SK-N-SH (cell line): Measurements from ENCODE around the gene RBM48. TPM values are rescaled to one million over a fixed set of nuclear protein-coding genes. Genes with fewer than 3 reads are reported as not detected.

Experiments
- CTCF ChIA-PET: fragments of 300-600, 350-600 bp; formaldehyde crosslinking; extraction: SDS; loops from one replicate; lab custom pipeline; 2021; lab: Yijun Ruan, JAX
- POLR2A ChIA-PET: fragments of 350-600 bp; sonication (Branson Sonifier 250); formaldehyde crosslinking; extraction: SDS; loops from one replicate; lab custom pipeline; 2020; ENCODE audit warnings: antibody characterized with exemption, inconsistent platforms; lab: Yijun Ruan, JAX
- DNase-seq: peaks from one replicate; pipeline ENCODE4 v3.0.0; 2012
- H2AFZ ChIP-seq: fragments of 200-600 bp; sonication (generic); 2 replicates; pipeline ENCODE4 v1.8.1; 2016; ENCODE audit warnings: antibody characterized with exemption, mild to moderate bottlenecking, low read depth
- H3F3A ChIP-seq: fragments of 200-600 bp; sonication (generic); replicated peaks from 2 replicates; pipeline ENCODE3; 2016; ENCODE audit warnings: antibody characterized with exemption, mild to moderate bottlenecking; ENCODE audit not compliant: insufficient read depth
- H3K27ac ChIP-seq, 2 experiments: fragments of 200-500 bp in 1 of 2; fragments of 200-600 bp in 1 of 2; sonication (Bioruptor generic) in 1 of 2; sonication (generic), shearing (Covaris generic) in 1 of 2; 2 replicates each; pipeline versions ENCODE4 v1.5.1 to v1.6.1; 2014 to 2016; ENCODE audit warnings: low read depth in 2 of 2, inconsistent platforms in 1 of 2, low read length in 1 of 2, mild to moderate bottlenecking in 1 of 2, mixed read lengths in 1 of 2
- H3K27me3 ChIP-seq: fragments of 200-600 bp; sonication (generic), shearing (Covaris generic); 2 replicates; pipeline ENCODE4 v1.6.1; 2016; ENCODE audit warnings: mixed run types; ENCODE audit not compliant: insufficient read depth
- H3K36me3 ChIP-seq, 2 experiments: fragments of 200-500 bp in 1 of 2; fragments of 200-600 bp in 1 of 2; sonication (Bioruptor generic) in 1 of 2; sonication (generic) in 1 of 2; replicated peaks in 1 of 2; 2 replicates each; pipeline versions ENCODE3 to v1.5.1; 2014 to 2016; ENCODE audit warnings: low read length in 1 of 2, mild to moderate bottlenecking in 1 of 2; ENCODE audit not compliant: insufficient read depth in 2 of 2, control insufficient read depth in 1 of 2
- H3K4me1 ChIP-seq, 2 experiments: fragments of 200-500 bp in 1 of 2; fragments of 200-600 bp in 1 of 2; sonication (Bioruptor generic) in 1 of 2; sonication (generic), shearing (Covaris generic) in 1 of 2; 2 replicates each; pipeline versions ENCODE4 v1.5.1 to v1.6.1; 2014 to 2016; ENCODE audit warnings: low read depth in 1 of 2, low read length in 1 of 2, mixed run types in 1 of 2; ENCODE audit not compliant: insufficient read depth in 2 of 2, control insufficient read depth in 1 of 2
- H3K4me2 ChIP-seq: fragments of 200-600 bp; sonication (generic), shearing (Covaris generic); 2 replicates; pipeline ENCODE4 v1.6.1; 2017; ENCODE audit warnings: mixed run types
- H3K4me3 ChIP-seq, 2 experiments: fragments of 200-500 bp in 1 of 2; fragments of 200-600 bp in 1 of 2; sonication (Bioruptor generic) in 1 of 2; sonication (generic), shearing (Covaris generic) in 1 of 2; 2 replicates each; pipeline versions ENCODE4 v1.5.1 to v1.8.1; 2014 to 2016; ENCODE audit warnings: low read depth in 2 of 2, inconsistent platforms in 1 of 2, low read length in 1 of 2, mild to moderate bottlenecking in 1 of 2, mixed read lengths in 1 of 2, moderate library complexity in 1 of 2
- H3K79me2 ChIP-seq: fragments of 200-600 bp; sonication (generic); 2 replicates; pipeline ENCODE4 v1.8.1; 2017; ENCODE audit warnings: mild to moderate bottlenecking; ENCODE audit not compliant: insufficient read depth
- H3K9ac ChIP-seq: fragments of 200-600 bp; sonication (generic); 2 replicates; pipeline ENCODE4 v1.6.1; 2017; ENCODE audit warnings: mixed run types
- H3K9me2 ChIP-seq: fragments of 200-600 bp; sonication (generic); 2 replicates; pipeline ENCODE4 v1.6.1; 2017; ENCODE audit warnings: mixed run types
- H3K9me3 ChIP-seq: fragments of 200-600 bp; sonication (generic); 2 replicates; pipeline ENCODE4 v1.6.1; 2017; ENCODE audit warnings: mixed run types, mild to moderate bottlenecking, moderate library complexity
- H4K20me1 ChIP-seq: fragments of 200-600 bp; sonication (generic); 2 replicates; pipeline ENCODE4 v1.6.1; 2017; ENCODE audit warnings: mild to moderate bottlenecking, mixed run types; ENCODE audit not compliant: insufficient read depth
- FOXM1 ChIP-seq: IDR thresholded peaks from 2 replicates; pipeline ENCODE4 v1.4.0; 2012; ENCODE audit warnings: low read depth, mild to moderate bottlenecking
- GABPA ChIP-seq: IDR thresholded peaks from 2 replicates; pipeline ENCODE4 v1.4.0; 2012; ENCODE audit warnings: low read depth, mild to moderate bottlenecking
- NRF1 ChIP-seq: IDR thresholded peaks from 2 replicates; pipeline ENCODE4 v1.6.1; 2012; ENCODE audit warnings: low read depth, mild to moderate bottlenecking, low read length
- POLR2AphosphoS5 ChIP-seq: IDR thresholded peaks from 2 replicates; pipeline ENCODE4 v1.6.1; 2012; ENCODE audit warnings: low read depth, low read length
- RCOR1 ChIP-seq: fragments of 150-350 bp; IDR thresholded peaks from 2 replicates; pipeline ENCODE4 v1.6.1; 2017; ENCODE audit warnings: antibody characterized with exemption, low read length
- REST ChIP-seq: IDR thresholded peaks from 2 replicates; pipeline ENCODE4 v1.6.1; 2012; ENCODE audit warnings: mild to moderate bottlenecking, low read depth, low read length, moderate library complexity
- SIN3A ChIP-seq: IDR thresholded peaks from 2 replicates; pipeline ENCODE4 v1.6.1; 2012; ENCODE audit warnings: low read depth, mild to moderate bottlenecking, low read length, moderate library complexity, borderline replicate concordance
- TAF1 ChIP-seq: IDR thresholded peaks from 2 replicates; pipeline ENCODE4 v1.6.1; 2012; ENCODE audit warnings: low read depth, mild to moderate bottlenecking, low read length, moderate library complexity, borderline replicate concordance
- TCF12 ChIP-seq: IDR thresholded peaks from 2 replicates; pipeline ENCODE4 v1.4.0; 2012
- USF1 ChIP-seq: IDR thresholded peaks from 2 replicates; pipeline ENCODE4 v1.4.0; 2012; ENCODE audit warnings: low read depth, borderline replicate concordance
- USF2 ChIP-seq: fragments of 150-350 bp; IDR thresholded peaks from 2 replicates; pipeline ENCODE4 v1.6.1; 2017; ENCODE audit warnings: antibody characterized with exemption, low read length, low read depth, borderline replicate concordance
- WGBS: methylation state at CpG from one replicate; pipeline ENCODE4 v1.1.6; 2017; ENCODE audit warnings: low lambda C conversion rate; 5-methylcytosine and 5-hydroxymethylcytosine counted together
- polyA plus RNA-seq, 3 experiments: library from polyadenylated mRNA; depleted of rRNA; stranded (reverse); fragments of >200 nt; gene quantifications; 2 replicates each; pipeline ENCODE4 v1.2.3, GENCODE V29; 2012
- TF ChIP-seq, protein P1 (sequence below): fragments of 150-350 bp; IDR thresholded peaks from 2 replicates; pipeline ENCODE4 v1.6.1; 2016; ENCODE audit warnings: mild to moderate bottlenecking, low read depth, low read length

RBM48 gene
- polyA plus RNA-seq, 1 of the 3 experiments (the other 2 are of a cell fraction), result 4.7 TPM

DNA sequence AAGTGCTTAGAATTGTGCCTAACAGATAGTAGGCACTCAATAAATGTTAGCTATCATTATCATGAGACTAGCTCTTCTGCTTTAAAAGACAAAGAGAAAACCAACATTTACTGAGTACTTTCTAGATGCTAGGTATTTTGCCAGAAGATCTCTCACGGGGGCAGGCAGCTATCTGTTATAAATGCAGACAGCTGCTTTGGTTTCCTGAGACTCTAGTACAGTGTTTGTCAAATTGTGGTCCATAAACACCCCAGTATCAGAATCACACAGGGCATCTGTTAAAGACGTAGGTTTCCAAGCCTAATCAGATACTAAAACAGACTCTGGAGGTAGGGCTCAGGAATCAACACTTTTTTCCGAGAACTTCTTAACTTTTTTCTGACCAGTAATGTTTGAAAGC lies 47.7 kb downstream of the RBM48 start (continued):
- TF ChIP-seq USF2, result no peak
- no peak for TF ChIP-seq FOXM1

DNA sequence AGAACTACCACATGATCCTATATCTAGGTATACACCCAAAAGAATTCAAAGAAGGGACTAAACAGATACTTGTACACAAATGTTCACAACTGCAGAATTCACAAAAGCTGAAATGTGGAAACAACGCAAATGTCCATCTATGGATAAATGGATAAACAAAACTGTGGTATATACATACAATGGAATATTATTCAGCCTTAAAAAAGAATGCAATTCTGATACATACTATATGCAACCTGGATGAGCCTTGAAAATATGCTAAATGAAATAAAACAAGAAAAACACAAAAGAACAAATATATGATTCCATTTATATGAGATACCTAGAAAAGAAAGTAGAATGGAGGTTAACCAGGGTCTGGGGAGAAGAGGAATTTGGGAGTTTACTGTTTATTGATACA lies 54.4 kb downstream of the RBM48 start:
- no peaks in the 10 kb centered on the region for H3K27me3 ChIP-seq
- CTCF ChIA-PET, result no interaction called here
- H3K36me3 ChIP-seq, result peaks cover 43 to 65% of the 10 kb centered on the region in 2 experiments

More for the DNA sequence above, 54.4 kb downstream of the RBM48 start:
- TF ChIP-seq POLR2AphosphoS5 (no peak), NRF1 (no peak), TAF1 (no peak), TCF12 (no peak), SIN3A (no peak), REST (no peak), RCOR1 (no peak), GABPA (no peak), USF1 (no peak), USF2 (no peak)
- TF ChIP-seq, protein P1, sequence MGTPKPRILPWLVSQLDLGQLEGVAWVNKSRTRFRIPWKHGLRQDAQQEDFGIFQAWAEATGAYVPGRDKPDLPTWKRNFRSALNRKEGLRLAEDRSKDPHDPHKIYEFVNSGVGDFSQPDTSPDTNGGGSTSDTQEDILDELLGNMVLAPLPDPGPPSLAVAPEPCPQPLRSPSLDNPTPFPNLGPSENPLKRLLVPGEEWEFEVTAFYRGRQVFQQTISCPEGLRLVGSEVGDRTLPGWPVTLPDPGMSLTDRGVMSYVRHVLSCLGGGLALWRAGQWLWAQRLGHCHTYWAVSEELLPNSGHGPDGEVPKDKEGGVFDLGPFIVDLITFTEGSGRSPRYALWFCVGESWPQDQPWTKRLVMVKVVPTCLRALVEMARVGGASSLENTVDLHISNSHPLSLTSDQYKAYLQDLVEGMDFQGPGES, result no peak
- Histone ChIP-seq H2AFZ (no peak overlapping the region), H3K4me3 (no peak overlapping the region), H3K4me2 (no peak overlapping the region), H3K9me2 (no peaks in the 10 kb centered on the region), H3K4me1 (peaks cover 0 to 17% of the 10 kb centered on the region in 2 experiments; a peak in 2 of 4 replicates), H3K9me3 (no peaks in the 10 kb centered on the region), H3F3A (peaks cover 18% of the 10 kb centered on the region), H3K27ac (no peak overlapping the region), H3K79me2 (peaks cover 97% of the 10 kb centered on the region), H3K9ac (no peak overlapping the region), H4K20me1 (peaks cover 71% of the 10 kb centered on the region)
- DNase-seq, result no peak
- 95% methylated on average over 1 of the region's 1 CpG for WGBS
- POLR2A ChIA-PET, result interaction anchor here (0.6 kb wide), 1 partner anchor 704 kb away, joined by 3 read pairs; no protein-coding TSS in a partner anchor
